Right lobe of liver (tissue), 6 donors: Measurements from ENCODE around the gene CEP55. TPM values are rescaled to one million over a fixed set of nuclear protein-coding genes. Genes with fewer than 3 reads are reported as not detected.
A peak's percentile ranks its signal among the peaks of the same experiment; 100 is the strongest.

Experiments used
- ATAC-seq, 4 donors: fragments of 200-7000 bp; cut with Tn5 transposase; one replicate each; pipeline ENCODE4 v1.9.1; 2020; ENCODE audit warnings: mild to moderate bottlenecking in 4 of 4, moderate library complexity in 4 of 4
- DNase-seq, 3 donors: peaks; one replicate each; pipeline ENCODE4 v3.0.0-alpha.2; 2020
- H3K27ac ChIP-seq, 3 donors: fragments of 200-600 bp; one replicate each; pipeline ENCODE4 v1.8.0; 2022
- H3K27me3 ChIP-seq, 2 donors: fragments of 200-600 bp; one replicate each; pipeline ENCODE4 v1.8.0; 2022
- H3K36me3 ChIP-seq, 4 donors: fragments of 200-600 bp; sonication (generic) in 1 of 4; one replicate each; pipeline versions ENCODE4 v1.5.1 to v1.8.0; 2017 to 2022; ENCODE audit warnings: control low read depth in 1 of 4
- H3K4me1 ChIP-seq, 4 donors: fragments of 200-600 bp; sonication (generic) in 1 of 4; one replicate each; pipeline versions ENCODE4 v1.5.1 to v1.8.0; 2017 to 2022; ENCODE audit warnings: control low read depth in 1 of 4
- H3K4me3 ChIP-seq, 3 donors: fragments of 200-600 bp; one replicate each; pipeline ENCODE4 v1.8.0; 2022
- H3K9me3 ChIP-seq, 4 donors: fragments of 200-600 bp; sonication (generic) in 1 of 4; one replicate each; pipeline versions ENCODE4 v1.5.1 to v1.8.0; 2017 to 2022; ENCODE audit warnings: control low read depth in 1 of 4
- POLR2A ChIP-seq: fragments of 450-650 bp; IDR thresholded peaks from one replicate; pipeline ENCODE4 v1.6.1; 2017; ENCODE audit warnings: antibody characterized with exemption, mild to moderate bottlenecking
- WGBS: methylation state at CpG from one replicate; pipeline ENCODE4 v1.1.6; 2018; ENCODE audit warnings: low coverage, low lambda C conversion rate; ENCODE audit not compliant: insufficient coverage; ENCODE audit errors: missing lambda C conversion rate; 5-methylcytosine and 5-hydroxymethylcytosine counted together
- intact Hi-C, 2 donors: fragments of 100-400 bp; cut with DNase I; formaldehyde crosslinking; loops; one replicate each; pipeline versions ENCODE4 v1.11.2 to v1.14.1; 2022
- total RNA-seq, 6 experiments: library from RNA; depleted of rRNA in 2 of 6; stranded (reverse); fragments of >200 nt in 2 of 6; fragmentation: NEBNext Ultra II Directional in 3 of 6; extraction: Animal tissue kit (Norgen Biotek cat#: 25700) in 3 of 6; gene quantifications; one replicate each; pipeline versions ENCODE4 v1.1.0 to v1.2.4, GENCODE V29; 2016 to 2023
- TF ChIP-seq, protein P1 (sequence below), 4 donors: fragments of 200-600 bp in 3 of 4; fragments of 450-650 bp in 1 of 4; IDR thresholded peaks; one replicate each; pipeline versions ENCODE4 v1.5.1 to v1.8.0; 2016 to 2022; ENCODE audit warnings: antibody characterized with exemption in 4 of 4, mild to moderate bottlenecking in 2 of 4
- donor health status: DM: no; HTN: yes; CAD: no.
- donor health status: DM: no; HTN: no; CAD: no.
- donor health status: DM: no; HTN: no; CAD: no.
- donor health status: DM: no; HTN: yes; CAD: no.
- donor health status: DM: no; HTN: yes; CAD: no.

Gene CEP55
- total RNA-seq, 6 experiments from 2014 or later: 0.16 to 0.56 (median 0.43) TPM; not detected in 1

DNA sequence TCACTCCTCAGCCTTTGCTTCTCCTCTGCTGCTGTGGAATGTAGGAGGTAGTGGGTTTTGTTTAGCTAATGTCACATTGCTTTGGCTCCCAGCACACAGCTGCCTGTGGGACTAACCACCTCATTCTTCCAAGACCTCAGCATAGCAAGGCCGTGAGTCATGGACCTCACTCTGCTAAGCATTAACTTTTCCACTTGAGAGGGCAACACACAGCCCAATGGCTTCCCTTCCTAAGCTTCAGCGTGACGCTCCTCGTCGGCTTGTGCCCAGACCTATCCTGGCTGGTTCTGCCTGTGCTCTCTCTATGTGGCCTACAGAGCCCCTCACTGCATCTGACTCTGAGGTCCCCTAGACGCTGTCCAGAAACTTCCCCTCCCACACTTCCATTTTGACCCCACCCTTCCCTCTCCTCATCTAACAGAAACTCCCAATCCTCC, 37.6 kb upstream of the CEP55 start:
- 54% methylated on average over 5 of the region's 6 CpGs for WGBS
- Histone ChIP-seq H3K27me3 (no peaks in the 10 kb centered on the region), H3K36me3 (no peaks in the 10 kb centered on the region), H3K4me3 (no peak overlapping the region), H3K27ac (peak overlapping the region in 2 of 3 donors; percentile 22 to 24), H3K9me3 (no peaks in the 10 kb centered on the region), H3K4me1 (no peaks in the 10 kb centered on the region)
- peak; percentile 39 to 70 (median 56) for ATAC-seq
- TF ChIP-seq, protein P1, sequence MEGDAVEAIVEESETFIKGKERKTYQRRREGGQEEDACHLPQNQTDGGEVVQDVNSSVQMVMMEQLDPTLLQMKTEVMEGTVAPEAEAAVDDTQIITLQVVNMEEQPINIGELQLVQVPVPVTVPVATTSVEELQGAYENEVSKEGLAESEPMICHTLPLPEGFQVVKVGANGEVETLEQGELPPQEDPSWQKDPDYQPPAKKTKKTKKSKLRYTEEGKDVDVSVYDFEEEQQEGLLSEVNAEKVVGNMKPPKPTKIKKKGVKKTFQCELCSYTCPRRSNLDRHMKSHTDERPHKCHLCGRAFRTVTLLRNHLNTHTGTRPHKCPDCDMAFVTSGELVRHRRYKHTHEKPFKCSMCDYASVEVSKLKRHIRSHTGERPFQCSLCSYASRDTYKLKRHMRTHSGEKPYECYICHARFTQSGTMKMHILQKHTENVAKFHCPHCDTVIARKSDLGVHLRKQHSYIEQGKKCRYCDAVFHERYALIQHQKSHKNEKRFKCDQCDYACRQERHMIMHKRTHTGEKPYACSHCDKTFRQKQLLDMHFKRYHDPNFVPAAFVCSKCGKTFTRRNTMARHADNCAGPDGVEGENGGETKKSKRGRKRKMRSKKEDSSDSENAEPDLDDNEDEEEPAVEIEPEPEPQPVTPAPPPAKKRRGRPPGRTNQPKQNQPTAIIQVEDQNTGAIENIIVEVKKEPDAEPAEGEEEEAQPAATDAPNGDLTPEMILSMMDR (IDR thresholded peaks at IDR 0.05): no peak
- TF ChIP-seq POLR2A: no peak
- DNase-seq: no peak
- intact Hi-C loops: no loop called here

- ATAC-seq (no peak), DNase-seq (no peak)
- Histone ChIP-seq H3K4me3 (no peak overlapping the region), H3K9me3 (no peaks in the 10 kb centered on the region), H3K27ac (peak overlapping the region in 1 of 3 donors; percentile 22), H3K27me3 (no peaks in the 10 kb centered on the region), H3K4me1 (no peaks in the 10 kb centered on the region), H3K36me3 (no peaks in the 10 kb centered on the region)
- intact Hi-C loops: no loop called here
- WGBS: 63% methylated on average over 3 of the region's 3 CpGs
- TF ChIP-seq, protein P1 (IDR thresholded peaks at IDR 0.05): no peak
- TF ChIP-seq POLR2A: no peak
These were observed 36.9 kb upstream of the CEP55 start for GRCh38 chr10:93459466-93459865.

GRCh38 chr10:93461109-93461806, 35.2 kb upstream of the CEP55 start:
- Histone ChIP-seq H3K27ac (no peak overlapping the region), H3K4me3 (no peak overlapping the region), H3K27me3 (no peaks in the 10 kb centered on the region), H3K36me3 (no peaks in the 10 kb centered on the region), H3K4me1 (peaks cover 0 to 2% (median under 1%) of the 10 kb centered on the region in 4 donors), H3K9me3 (no peaks in the 10 kb centered on the region)
- intact Hi-C loops: no loop called here
- no peak for DNase-seq
- no peak for ATAC-seq
- WGBS: 62% methylated on average over 4 of the region's 4 CpGs
- TF ChIP-seq, protein P1 (IDR thresholded peaks at IDR 0.05): no peak

GRCh38 chr10:93461807-93462178, 34.6 kb upstream of the CEP55 start:
- 100% methylated on average over 1 of the region's 1 CpG for WGBS
- Histone ChIP-seq H3K9me3 (no peaks in the 10 kb centered on the region), H3K4me1 (peaks cover 0 to 4% (median under 1%) of the 10 kb centered on the region in 4 donors), H3K36me3 (no peaks in the 10 kb centered on the region), H3K27me3 (no peaks in the 10 kb centered on the region), H3K27ac (no peak overlapping the region), H3K4me3 (no peak overlapping the region)
- intact Hi-C loops: no loop called here
- TF ChIP-seq POLR2A: no peak
- TF ChIP-seq, protein P1 (IDR thresholded peaks at IDR 0.05): no peak
- ATAC-seq (no peak), DNase-seq (no peak)
